ENCODE results near the gene GOLPH3. TPM values are rescaled to one million over a fixed set of nuclear protein-coding genes. Genes with fewer than 3 reads are reported as not detected.

Gene GOLPH3
- total and polyA plus RNA-seq, 2 of the 4 experiments (the other 2 are of a cell fraction), result 38.2 to 41.3 TPM

GRCh38 chr5:32195265-32195664 is 21.1 kb upstream of the GOLPH3 start:
- no TSS peak for BruUV-seq (replicated peaks)
- dilution Hi-C loops (cut with HindIII; ENCODE audit: low sequenced_read_pairs, unreplicated experiment), result no loop called here
- 100% methylated on average over 2 of the region's 5 CpGs; no CpG with 5 or more reads in 1 of the 2 experiments for WGBS, 2 experiments (ENCODE audit: extremely low coverage in 2 of 2, insufficient read length in 1 of 2)

More at GRCh38 chr5:32195265-32195664, 21.1 kb upstream of the GOLPH3 start:
- Histone ChIP-seq H2BK15ac (ENCODE audit: low read depth, low read length) (no peak overlapping the region), H3K56ac (ENCODE audit: extremely low read depth, insufficient read depth, low read length) (no peak overlapping the region), H4K5ac (ENCODE audit: low read depth, low read length) (no peak overlapping the region), H3K23ac (ENCODE audit: low read depth, low read length) (no peak overlapping the region), H3K9me1 (ENCODE audit: insufficient read depth, low read length) (no peaks in the 10 kb centered on the region), H3K9me3 (ENCODE audit: control insufficient read depth, insufficient read depth, low read length) (no peaks in the 10 kb centered on the region), H2AK5ac (ENCODE audit: low read depth, low read length) (no peak overlapping the region), H3K9ac (ENCODE audit: low read depth, low read length) (no peak overlapping the region), H3K79me1 (ENCODE audit: low read depth in 1 of 2, low read length in 2 of 2) (no peaks in the 10 kb centered on the region), H3K4ac (ENCODE audit: low read depth, low read length) (no peak overlapping the region), H3K27ac (ENCODE audit: insufficient read depth, low read length) (no peak overlapping the region), H3K27me3 (ENCODE audit: control insufficient read depth, insufficient read depth, low read length) (no peaks in the 10 kb centered on the region), H2BK5ac (ENCODE audit: low read depth, low read length, poor library complexity, severe bottlenecking) (no peak overlapping the region), H2AK9ac (replicated peaks; ENCODE audit: low read depth, low read length, poor library complexity) (no peak overlapping the region), H2AFZ (replicated peaks; ENCODE audit: low read length, poor library complexity) (no peak overlapping the region), H3K14ac (replicated peaks; ENCODE audit: low read depth, low read length) (no peak overlapping the region), H3K4me1 (ENCODE audit: control insufficient read depth, insufficient read depth, low read length) (0 out of 2 replicates have a peak, but pooled peaks cover 3% of the 10 kb centered on the region), H2BK20ac (ENCODE audit: low read depth, low read length) (no peak overlapping the region), H3K4me2 (ENCODE audit: low read depth, low read length) (no peak overlapping the region), H4K20me1 (ENCODE audit: insufficient read depth, low read length) (no peaks in the 10 kb centered on the region), H3K4me3 (ENCODE audit: insufficient read depth, low read depth, low read length) (no peak overlapping the region), H3K36me3 (ENCODE audit: control insufficient read depth, insufficient read depth, low read length) (no peaks in the 10 kb centered on the region), H3K18ac (ENCODE audit: low read depth, low read length) (no peak overlapping the region), H4K8ac (ENCODE audit: low read depth in 2 of 2, low read length in 2 of 2) (no peak overlapping the region), H4K91ac (ENCODE audit: insufficient read depth, low read depth, low read length) (no peak overlapping the region), H2BK120ac (ENCODE audit: low read depth, low read length) (no peak overlapping the region)
- DNase-seq (no peak), ATAC-seq (ENCODE audit: low read depth) (no peak)
- ChIA-PET POLR2A (ENCODE audit: unreplicated experiment) (no interaction called here), CTCF (interaction anchor here (0.5 kb wide), 1 partner anchor 43 kb away, joined by 4 read pairs; no protein-coding TSS in a partner anchor)
- TF ChIP-seq SMC3 (IDR thresholded peaks at IDR 0.05; ENCODE audit: low read depth, low read length), result no peak
- TF ChIP-seq POLR2A (IDR thresholded peaks at IDR 0.05; ENCODE audit: low read depth, low read length), result no peak
- TF ChIP-seq NFE2L2 (IDR thresholded peaks at IDR 0.05; ENCODE audit: low read depth, low read length), result no peak
- TF ChIP-seq FOS (IDR thresholded peaks at IDR 0.05; ENCODE audit: low read depth, low read length), result no peak
- no peak for TF ChIP-seq MXI1 (IDR thresholded peaks at IDR 0.05; ENCODE audit: borderline replicate concordance, low read depth, low read length)
- TF ChIP-seq RFX5 (IDR thresholded peaks at IDR 0.05; ENCODE audit: low read depth, low read length), result no peak
- no peak for TF ChIP-seq BHLHE40 (IDR thresholded peaks at IDR 0.05; ENCODE audit: low read depth, low read length)
- TF ChIP-seq CTCF (conservative IDR thresholded peaks at IDR 0.05; ENCODE audit: low read depth, low read length), result no peak
- no peak for TF ChIP-seq ELK1 (IDR thresholded peaks at IDR 0.05; ENCODE audit: borderline replicate concordance, low read depth, low read length)
- TF ChIP-seq RCOR1 (IDR thresholded peaks at IDR 0.05; ENCODE audit: insufficient replicate concordance, low read length), result no peak
- TF ChIP-seq MAZ (IDR thresholded peaks at IDR 0.05; ENCODE audit: borderline replicate concordance, low read depth, low read length), result no peak
- TF ChIP-seq CHD1 (IDR thresholded peaks at IDR 0.05; ENCODE audit: low read depth, low read length), result no peak
- no peak for TF ChIP-seq USF2 (IDR thresholded peaks at IDR 0.05; ENCODE audit: low read depth, low read length)
- no peak for TF ChIP-seq RAD21 (IDR thresholded peaks at IDR 0.05; ENCODE audit: low read length)
- TF ChIP-seq MAFK (IDR thresholded peaks at IDR 0.05; ENCODE audit: low read depth, low read length), result no peak
- in situ Hi-C loops (cut with MboI; ENCODE audit: low sequenced_read_pairs) (no loop called here), intact Hi-C loops (cut with micrococcal nuclease) (no loop called here)

All from IMR-90 (cell line).